DOHH2 (cell line): ENCODE measurements around the gene CLEC18C.
"Not testable (repeated sequence)": the region's sequence is repeated elsewhere in the genome, so short reads cannot be mapped to it uniquely, and the experiment has no call there.

Source experiments
- EZH2phosphoT487 ChIP-seq: fragments of 200-600 bp; sonication (generic); IDR thresholded peaks from 2 replicates; pipeline ENCODE4 v1.6.1; 2017; ENCODE audit warnings: borderline replicate concordance, mild to moderate bottlenecking, antibody characterized with exemption, low read length, moderate library complexity, mixed read lengths
- TF ChIP-seq, protein P1 (sequence below): fragments of 200-600 bp; sonication (generic); IDR thresholded peaks from one replicate; pipeline ENCODE4 v1.5.1; 2014; ENCODE audit warnings: antibody characterized with exemption, mild to moderate bottlenecking, low read depth, low read length; ENCODE audit not compliant: poor library complexity, severe bottlenecking

GRCh38 chr16:70204668-70205405, 31.2 kb downstream of the CLEC18C start:
- TF ChIP-seq, protein P1, sequence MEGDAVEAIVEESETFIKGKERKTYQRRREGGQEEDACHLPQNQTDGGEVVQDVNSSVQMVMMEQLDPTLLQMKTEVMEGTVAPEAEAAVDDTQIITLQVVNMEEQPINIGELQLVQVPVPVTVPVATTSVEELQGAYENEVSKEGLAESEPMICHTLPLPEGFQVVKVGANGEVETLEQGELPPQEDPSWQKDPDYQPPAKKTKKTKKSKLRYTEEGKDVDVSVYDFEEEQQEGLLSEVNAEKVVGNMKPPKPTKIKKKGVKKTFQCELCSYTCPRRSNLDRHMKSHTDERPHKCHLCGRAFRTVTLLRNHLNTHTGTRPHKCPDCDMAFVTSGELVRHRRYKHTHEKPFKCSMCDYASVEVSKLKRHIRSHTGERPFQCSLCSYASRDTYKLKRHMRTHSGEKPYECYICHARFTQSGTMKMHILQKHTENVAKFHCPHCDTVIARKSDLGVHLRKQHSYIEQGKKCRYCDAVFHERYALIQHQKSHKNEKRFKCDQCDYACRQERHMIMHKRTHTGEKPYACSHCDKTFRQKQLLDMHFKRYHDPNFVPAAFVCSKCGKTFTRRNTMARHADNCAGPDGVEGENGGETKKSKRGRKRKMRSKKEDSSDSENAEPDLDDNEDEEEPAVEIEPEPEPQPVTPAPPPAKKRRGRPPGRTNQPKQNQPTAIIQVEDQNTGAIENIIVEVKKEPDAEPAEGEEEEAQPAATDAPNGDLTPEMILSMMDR = not testable (repeated sequence)
- TF ChIP-seq EZH2phosphoT487 = not testable (repeated sequence)
